Measurements from ENCODE around the gene SLC16A3. TPM values are rescaled to one million over a fixed set of nuclear protein-coding genes. Genes with fewer than 3 reads are reported as not detected.
A peak's percentile ranks its signal among the peaks of the same experiment; 100 is the strongest.

SLC16A3 gene
- total and polyA plus RNA-seq, 9 donors: 21.9 to 47.3 (median 32.7) TPM

- Histone ChIP-seq H3K4me3 (ENCODE audit: low read length) (no peak overlapping the region), H3K36me3 (ENCODE audit: control insufficient read depth, insufficient read depth, low read length) (peaks cover 62% of the 10 kb centered on the region), H3K27me3 (ENCODE audit: control insufficient read depth, insufficient read depth, low read length) (no peaks in the 10 kb centered on the region), H3K9me3 (replicated peaks; ENCODE audit: control insufficient read depth, low read depth, low read length) (no peaks in the 10 kb centered on the region), H3K4me1 (ENCODE audit: control insufficient read depth, insufficient read depth, low read length) (peaks cover 66% of the 10 kb centered on the region), H3K27ac (ENCODE audit: low read length) (peak overlapping the region; percentile 48)
- 67% methylated on average over 25 of the region's 29 CpGs for WGBS (ENCODE audit: insufficient coverage)
- DNase-seq: peak; percentile 82
Observed at GRCh38 chr17:82242977-82243647, 14.3 kb downstream of the SLC16A3 start.

GRCh38 chr17:82243648-82244412 is 15.0 kb downstream of the SLC16A3 start:
- peaks cover 66% of the 10 kb centered on the region for H3K36me3 ChIP-seq (ENCODE audit: control insufficient read depth, insufficient read depth, low read length)
- no peaks in the 10 kb centered on the region for H3K9me3 ChIP-seq (replicated peaks; ENCODE audit: control insufficient read depth, low read depth, low read length)
- no peaks in the 10 kb centered on the region for H3K27me3 ChIP-seq (ENCODE audit: control insufficient read depth, insufficient read depth, low read length)
- WGBS (ENCODE audit: insufficient coverage): 84% methylated on average over 13 of the region's 19 CpGs
- H3K4me1 ChIP-seq (ENCODE audit: control insufficient read depth, insufficient read depth, low read length): peaks cover 59% of the 10 kb centered on the region
- H3K27ac ChIP-seq (ENCODE audit: low read length): no peak overlapping the region
- H3K4me3 ChIP-seq (ENCODE audit: low read length): no peak overlapping the region
- no peak for DNase-seq

- WGBS (ENCODE audit: insufficient coverage): 77% methylated on average over 39 of the region's 39 CpGs
- Histone ChIP-seq H3K27ac (ENCODE audit: low read length) (no peak overlapping the region), H3K4me1 (ENCODE audit: control insufficient read depth, insufficient read depth, low read length) (peaks cover 53% of the 10 kb centered on the region), H3K36me3 (ENCODE audit: control insufficient read depth, insufficient read depth, low read length) (peaks cover 71% of the 10 kb centered on the region), H3K9me3 (replicated peaks; ENCODE audit: control insufficient read depth, low read depth, low read length) (no peaks in the 10 kb centered on the region), H3K27me3 (ENCODE audit: control insufficient read depth, insufficient read depth, low read length) (no peaks in the 10 kb centered on the region), H3K4me3 (ENCODE audit: low read length) (no peak overlapping the region)
- no peak for DNase-seq
Observed at GRCh38 chr17:82244413-82245133, 15.7 kb downstream of the SLC16A3 start.

DNA sequence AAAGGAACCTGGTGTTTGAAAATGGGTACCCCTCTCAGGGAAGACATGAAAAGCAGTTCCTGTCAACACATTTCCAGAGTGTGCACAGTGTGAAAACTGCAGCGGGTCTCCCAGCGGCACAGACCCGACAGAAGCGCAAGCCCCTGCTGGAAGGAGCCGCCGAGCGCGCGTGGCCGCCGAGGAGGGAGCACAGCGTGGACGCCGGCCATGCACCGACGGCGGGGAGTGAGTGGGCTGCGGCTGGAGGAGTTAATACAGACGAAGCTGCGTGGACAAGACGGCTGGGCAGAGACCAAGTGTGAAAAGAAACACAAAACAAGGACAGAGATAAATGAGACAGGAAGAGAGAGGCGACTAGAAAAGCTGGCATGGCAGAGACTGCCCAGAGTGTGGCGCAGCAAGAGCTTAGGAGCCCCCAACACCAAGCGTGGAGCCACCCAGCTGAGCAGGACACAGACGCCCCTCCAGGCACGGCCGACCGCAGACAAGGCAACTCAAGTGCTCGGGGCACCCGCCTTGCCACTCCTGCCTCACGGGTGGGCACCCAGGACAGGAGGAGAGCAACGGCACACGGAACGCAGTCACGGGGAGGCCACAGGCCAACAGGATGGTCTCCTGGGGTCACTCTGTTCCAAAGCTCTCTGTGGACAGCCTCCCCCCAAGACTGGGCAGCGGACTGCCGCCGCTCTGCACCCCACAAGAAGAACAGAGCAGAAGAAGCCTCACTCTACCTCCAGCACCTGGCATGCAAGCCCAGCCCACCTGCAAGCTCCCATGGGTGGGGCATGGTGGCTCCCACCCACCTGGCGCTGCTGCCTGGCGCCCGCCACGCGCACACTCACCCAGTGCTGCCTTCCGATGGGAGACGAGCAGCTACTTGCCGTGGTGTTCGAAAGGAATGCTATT is 16.5 kb downstream of the SLC16A3 start:
- 89% methylated on average over 40 of the region's 47 CpGs for WGBS (ENCODE audit: insufficient coverage)
- Histone ChIP-seq H3K9me3 (replicated peaks; ENCODE audit: control insufficient read depth, low read depth, low read length) (no peaks in the 10 kb centered on the region), H3K27me3 (ENCODE audit: control insufficient read depth, insufficient read depth, low read length) (no peaks in the 10 kb centered on the region), H3K4me3 (ENCODE audit: low read length) (no peak overlapping the region), H3K27ac (ENCODE audit: low read length) (no peak overlapping the region), H3K36me3 (ENCODE audit: control insufficient read depth, insufficient read depth, low read length) (peaks cover 79% of the 10 kb centered on the region), H3K4me1 (ENCODE audit: control insufficient read depth, insufficient read depth, low read length) (peaks cover 45% of the 10 kb centered on the region)
- DNase-seq: no peak

DNA sequence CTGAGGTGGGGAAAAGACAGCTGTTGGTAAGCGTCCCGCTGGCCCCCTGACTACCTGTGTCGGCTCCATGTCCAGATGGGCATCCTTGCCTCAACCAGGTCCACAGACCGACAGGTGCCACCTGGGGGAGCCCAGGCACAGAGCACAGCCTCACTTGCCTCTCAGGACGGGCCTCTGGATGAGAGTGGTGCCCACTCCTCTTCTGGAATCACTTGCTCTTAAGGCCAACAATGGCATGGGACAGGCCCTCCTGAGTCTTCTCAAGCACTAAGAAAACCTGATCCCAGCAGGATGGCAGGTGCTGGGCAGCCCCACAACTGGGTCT is 17.2 kb downstream of the SLC16A3 start:
- Histone ChIP-seq H3K4me1 (ENCODE audit: control insufficient read depth, insufficient read depth, low read length) (peaks cover 42% of the 10 kb centered on the region), H3K27ac (ENCODE audit: low read length) (no peak overlapping the region)
- WGBS (ENCODE audit: insufficient coverage): 91% methylated on average over 5 of the region's 5 CpGs

GRCh38 chr17:82246365-82247181 is 17.7 kb downstream of the SLC16A3 start:
- WGBS (ENCODE audit: insufficient coverage): 73% methylated on average over 9 of the region's 27 CpGs
- DNase-seq: no peak
- Histone ChIP-seq H3K36me3 (ENCODE audit: control insufficient read depth, insufficient read depth, low read length) (peaks cover 88% of the 10 kb centered on the region), H3K27ac (ENCODE audit: low read length) (no peak overlapping the region), H3K4me3 (ENCODE audit: low read length) (no peak overlapping the region), H3K9me3 (replicated peaks; ENCODE audit: control insufficient read depth, low read depth, low read length) (no peaks in the 10 kb centered on the region), H3K4me1 (ENCODE audit: control insufficient read depth, insufficient read depth, low read length) (peaks cover 36% of the 10 kb centered on the region), H3K27me3 (ENCODE audit: control insufficient read depth, insufficient read depth, low read length) (no peaks in the 10 kb centered on the region)

More for the DNA sequence above, 17.2 kb downstream of the SLC16A3 start:
- H3K9me3 ChIP-seq (replicated peaks; ENCODE audit: control insufficient read depth, low read depth, low read length): no peaks in the 10 kb centered on the region
- no peak for DNase-seq
- no peak overlapping the region for H3K4me3 ChIP-seq (ENCODE audit: low read length)
- no peaks in the 10 kb centered on the region for H3K27me3 ChIP-seq (ENCODE audit: control insufficient read depth, insufficient read depth, low read length)
- peaks cover 82% of the 10 kb centered on the region for H3K36me3 ChIP-seq (ENCODE audit: control insufficient read depth, insufficient read depth, low read length)

- Histone ChIP-seq H3K27ac (ENCODE audit: low read length) (no peak overlapping the region), H3K27me3 (ENCODE audit: control insufficient read depth, insufficient read depth, low read length) (no peaks in the 10 kb centered on the region), H3K4me3 (ENCODE audit: low read length) (no peak overlapping the region), H3K36me3 (ENCODE audit: control insufficient read depth, insufficient read depth, low read length) (peaks cover 93% of the 10 kb centered on the region), H3K4me1 (ENCODE audit: control insufficient read depth, insufficient read depth, low read length) (peaks cover 29% of the 10 kb centered on the region), H3K9me3 (replicated peaks; ENCODE audit: control insufficient read depth, low read depth, low read length) (no peaks in the 10 kb centered on the region)
- no peak for DNase-seq
- WGBS (ENCODE audit: insufficient coverage): 53% methylated on average over 10 of the region's 22 CpGs
Observed at GRCh38 chr17:82247182-82247823, 18.5 kb downstream of the SLC16A3 start.

DNA sequence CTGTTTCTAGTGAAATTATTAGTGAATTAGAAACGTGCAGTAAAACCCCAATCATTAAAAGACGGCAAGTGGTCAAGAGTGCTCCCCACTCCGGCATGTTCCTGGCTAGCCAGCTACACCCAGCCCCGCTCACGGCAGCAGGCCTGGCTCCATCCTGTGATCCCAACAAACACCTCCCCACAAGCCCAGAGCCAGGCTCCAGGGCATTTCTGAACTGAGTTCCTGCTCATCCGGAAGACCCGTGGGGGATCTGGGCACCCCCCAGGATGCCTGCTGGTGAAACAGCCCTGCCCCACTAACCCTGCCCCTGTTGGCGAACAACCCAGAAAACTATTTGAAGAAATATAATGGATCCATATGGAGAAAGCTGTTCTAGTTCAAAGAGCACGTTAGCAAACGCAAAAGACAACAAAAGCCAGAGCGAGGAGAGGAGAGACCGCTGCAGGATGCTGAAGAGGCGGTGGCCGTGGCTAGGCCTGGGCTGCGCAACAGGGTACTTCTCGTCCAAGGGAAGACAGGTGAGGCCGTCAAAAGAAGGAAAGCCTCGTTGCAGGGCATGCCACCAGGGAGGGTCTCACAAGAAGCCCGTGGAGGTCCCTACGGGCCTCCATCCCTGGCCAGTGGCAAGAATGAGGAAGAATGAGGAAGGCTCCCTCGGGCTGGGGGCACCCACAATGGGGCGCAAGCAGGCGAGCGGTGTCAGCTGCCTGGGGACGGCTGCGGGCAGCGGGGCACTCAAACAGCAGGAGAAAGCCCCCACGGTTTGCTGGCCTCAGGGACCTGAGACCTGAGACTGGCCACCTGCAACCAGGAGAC is 19.2 kb downstream of the SLC16A3 start:
- DNase-seq: no peak
- Histone ChIP-seq H3K4me3 (ENCODE audit: low read length) (no peak overlapping the region), H3K27me3 (ENCODE audit: control insufficient read depth, insufficient read depth, low read length) (no peaks in the 10 kb centered on the region), H3K9me3 (replicated peaks; ENCODE audit: control insufficient read depth, low read depth, low read length) (no peaks in the 10 kb centered on the region), H3K4me1 (ENCODE audit: control insufficient read depth, insufficient read depth, low read length) (peaks cover 21% of the 10 kb centered on the region), H3K27ac (ENCODE audit: low read length) (no peak overlapping the region), H3K36me3 (ENCODE audit: control insufficient read depth, insufficient read depth, low read length) (peaks cover 99% of the 10 kb centered on the region)
- WGBS (ENCODE audit: insufficient coverage): 86% methylated on average over 24 of the region's 28 CpGs

All from muscle of leg (tissue), 11 donors.